Neuronal stem cell (in vitro differentiated cells): ENCODE results near the gene FBXW9.

Experiments used
- DNase-seq: peaks from one replicate; pipeline ENCODE4 v3.0.0-alpha.2; 2013; ENCODE audit warnings: low spot score
- H2AFZ ChIP-seq: one replicate; pipeline ENCODE4 v1.6.1; 2013; ENCODE audit warnings: mild to moderate bottlenecking, low read length, inconsistent platforms
- H2AK5ac ChIP-seq: 2 replicates; pipeline ENCODE4 v1.6.1; 2013; ENCODE audit warnings: low read depth, mild to moderate bottlenecking, inconsistent platforms, low read length, moderate library complexity, mixed read lengths
- H2BK120ac ChIP-seq: 2 replicates; pipeline ENCODE4 v1.6.1; 2013; ENCODE audit warnings: low read depth, mild to moderate bottlenecking, inconsistent platforms, low read length, moderate library complexity, mixed read lengths
- H2BK12ac ChIP-seq: one replicate; pipeline ENCODE4 v1.6.1; 2013; ENCODE audit warnings: low read length, inconsistent platforms
- H2BK15ac ChIP-seq: 2 replicates; pipeline ENCODE4 v1.6.1; 2013; ENCODE audit warnings: mild to moderate bottlenecking, low read length, inconsistent platforms, mixed read lengths
- H2BK5ac ChIP-seq: one replicate; pipeline ENCODE4 v1.6.1; 2013; ENCODE audit warnings: inconsistent platforms, mild to moderate bottlenecking, low read length, moderate library complexity
- H3K14ac ChIP-seq: one replicate; pipeline ENCODE4 v1.6.1; 2013; ENCODE audit warnings: low read length, inconsistent platforms
- H3K18ac ChIP-seq: 2 replicates; pipeline ENCODE4 v1.6.1; 2013; ENCODE audit warnings: low read length, inconsistent platforms
- H3K23ac ChIP-seq: 2 replicates; pipeline ENCODE4 v1.6.1; 2013; ENCODE audit warnings: low read depth, mild to moderate bottlenecking, mixed read lengths, low read length, inconsistent platforms; ENCODE audit not compliant: poor library complexity
- H3K27ac ChIP-seq: replicated peaks from 3 replicates; pipeline ENCODE4 v1.5.1; 2013; ENCODE audit warnings: low read length, inconsistent platforms
- H3K27me3 ChIP-seq, 3 experiments: 2 replicates each; pipeline ENCODE4 v1.6.1; 2013; ENCODE audit warnings: low read length in 3 of 3, mild to moderate bottlenecking in 2 of 3, inconsistent platforms in 1 of 3, low read depth in 1 of 3, mixed read lengths in 1 of 3, moderate library complexity in 1 of 3; ENCODE audit not compliant: control insufficient read depth in 3 of 3, insufficient read depth in 3 of 3
- H3K36me3 ChIP-seq, 2 donors: replicated peaks in 1 of 2; 2 replicates each; pipeline ENCODE4 v1.6.1; 2013; ENCODE audit warnings: low read length in 2 of 2; ENCODE audit not compliant: control insufficient read depth in 2 of 2, insufficient read depth in 2 of 2
- H3K4ac ChIP-seq: 2 replicates; pipeline ENCODE4 v1.6.1; 2013; ENCODE audit warnings: inconsistent platforms, mild to moderate bottlenecking, low read length, moderate library complexity
- H3K4me1 ChIP-seq, 2 donors: 1 replicate in 1 of 2; 2 replicates in 1 of 2; pipeline ENCODE4 v1.6.1; 2013; ENCODE audit warnings: low read length in 2 of 2, low read depth in 1 of 2; ENCODE audit not compliant: control insufficient read depth in 2 of 2, insufficient read depth in 1 of 2
- H3K4me2 ChIP-seq: one replicate; pipeline ENCODE4 v1.6.1; 2013; ENCODE audit warnings: mild to moderate bottlenecking, low read length, inconsistent platforms; ENCODE audit not compliant: insufficient read depth, poor library complexity, severe bottlenecking
- H3K4me3 ChIP-seq, 2 donors: 2 replicates each; pipeline ENCODE4 v1.5.1; 2013; ENCODE audit warnings: low read length in 2 of 2, mild to moderate bottlenecking in 2 of 2, inconsistent platforms in 1 of 2, moderate library complexity in 1 of 2
- H3K79me1 ChIP-seq: one replicate; pipeline ENCODE4 v1.6.1; 2013; ENCODE audit warnings: low read depth, mild to moderate bottlenecking, inconsistent platforms, low read length, moderate library complexity
- H3K9ac ChIP-seq: one replicate; pipeline ENCODE4 v1.6.1; 2013; ENCODE audit warnings: mild to moderate bottlenecking, low read depth, low read length, inconsistent platforms; ENCODE audit not compliant: poor library complexity
- H3K9me3 ChIP-seq, 2 donors: replicated peaks in 1 of 2; 2 replicates each; pipeline versions ENCODE3 to v1.6.1; 2013; ENCODE audit warnings: low read length in 2 of 2, mild to moderate bottlenecking in 2 of 2, inconsistent platforms in 1 of 2, low read depth in 1 of 2, mixed read lengths in 1 of 2, moderate library complexity in 1 of 2; ENCODE audit not compliant: control insufficient read depth in 2 of 2, insufficient read depth in 1 of 2
- H4K8ac ChIP-seq: one replicate; pipeline ENCODE4 v1.6.1; 2013; ENCODE audit warnings: low read depth, mild to moderate bottlenecking, inconsistent platforms, low read length, moderate library complexity
- H4K91ac ChIP-seq: one replicate; pipeline ENCODE4 v1.6.1; 2013; ENCODE audit warnings: low read length, low read depth, mild to moderate bottlenecking, inconsistent platforms; ENCODE audit not compliant: poor library complexity
- WGBS, 2 donors: extraction: QIAGEN DNeasy Blood & Tissue Kit; methylation state at CpG; one replicate each; pipeline ENCODE4 v1.1.7; 2013; ENCODE audit warnings: missing lambda C conversion rate in 2 of 2, mixed read lengths in 1 of 2; ENCODE audit not compliant: insufficient read length in 2 of 2, insufficient replicate concordance in 1 of 2; ENCODE audit errors: extremely low coverage in 2 of 2; 5-methylcytosine and 5-hydroxymethylcytosine counted together

FBXW9 gene

DNA sequence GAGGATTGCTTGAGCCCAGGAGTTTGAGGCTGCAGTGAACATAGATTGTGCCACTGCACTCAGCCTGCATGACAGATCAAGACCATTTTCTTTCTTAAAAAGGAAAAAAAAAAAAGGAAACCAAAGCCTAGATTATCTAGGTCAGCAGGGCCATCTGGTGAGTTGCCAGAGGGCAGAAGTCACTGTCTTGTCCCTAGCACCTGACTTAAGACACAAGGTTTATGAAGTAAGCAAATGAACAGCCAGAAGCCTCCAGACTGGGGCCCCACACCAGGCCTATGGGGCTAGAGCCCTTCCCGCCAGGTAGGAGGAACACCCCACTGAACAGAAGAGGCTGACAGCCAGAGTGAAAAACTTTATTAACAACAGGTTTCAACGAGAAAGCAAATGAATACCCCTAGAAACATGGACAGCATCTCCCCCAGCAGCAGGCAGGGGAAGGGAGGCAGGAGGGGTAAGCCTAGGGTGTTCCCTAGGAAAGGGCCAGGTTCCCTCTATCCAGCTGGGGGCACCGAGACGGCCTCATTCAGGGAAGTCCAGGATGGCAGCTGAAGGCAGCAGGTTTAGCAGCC, 28.6 kb downstream of the FBXW9 start:
- no peak overlapping the region for H3K4ac ChIP-seq
- peak overlapping the region; percentile 7 for H3K9ac ChIP-seq
- H2AK5ac ChIP-seq: peak overlapping the region; percentile 95
- no peak overlapping the region for H2BK5ac ChIP-seq
- no peak overlapping the region for H4K8ac ChIP-seq
- H3K36me3 ChIP-seq: peaks cover 29 to 55% of the 10 kb centered on the region in 2 donors
- no peak overlapping the region for H2BK120ac ChIP-seq
- H3K23ac ChIP-seq: peak overlapping the region; percentile 75
- H2AFZ ChIP-seq: no peak overlapping the region
- H3K18ac ChIP-seq: no peak overlapping the region
- H2BK12ac ChIP-seq: no peak overlapping the region
- H3K4me2 ChIP-seq: peak overlapping the region; percentile 29
- no peak overlapping the region for H2BK15ac ChIP-seq
- H3K27me3 ChIP-seq: no peaks in the 10 kb centered on the region
- no peak overlapping the region for H4K91ac ChIP-seq
- no peak overlapping the region for H3K14ac ChIP-seq
- peaks cover 26% of the 10 kb centered on the region for H3K79me1 ChIP-seq
- H3K27ac ChIP-seq: no peak overlapping the region
- no peak for DNase-seq
- WGBS, 2 donors: no CpG with 5 or more reads among the region's 4 CpGs
- H3K9me3 ChIP-seq: no peaks in the 10 kb centered on the region
- H3K4me1 ChIP-seq: peaks cover 17 to 25% of the 10 kb centered on the region in 2 donors
- H3K4me3 ChIP-seq: peak overlapping the region; percentile 78 to 92

- Histone ChIP-seq H2BK12ac (no peak within 1 kb of the TSS), H3K4me3 (peak within 1 kb of the TSS; percentile 67 to 90), H3K4ac (no peak within 1 kb of the TSS), H3K18ac (peak within 1 kb of the TSS; percentile 96), H2AFZ (peak within 1 kb of the TSS; percentile 92), H3K27me3 (no peaks in the 10 kb centered on the region), H4K91ac (no peak within 1 kb of the TSS), H2AK5ac (no peak within 1 kb of the TSS), H3K79me1 (peaks cover 24% of the 10 kb centered on the region), H2BK120ac (no peak within 1 kb of the TSS), H3K23ac (no peak within 1 kb of the TSS), H2BK15ac (no peak within 1 kb of the TSS), H3K9me3 (no peaks in the 10 kb centered on the region), H4K8ac (peak within 1 kb of the TSS; percentile 29), H3K27ac (no peak within 1 kb of the TSS), H3K4me2 (peak within 1 kb of the TSS; percentile 62), H3K4me1 (peaks cover 17 to 25% of the 10 kb centered on the region in 2 donors), H2BK5ac (peak within 1 kb of the TSS; percentile 16), H3K36me3 (peaks cover 23 to 53% of the 10 kb centered on the region in 2 donors), H3K14ac (no peak within 1 kb of the TSS), H3K9ac (peak within 1 kb of the TSS; percentile 90)
- no CpG with 5 or more reads among the region's 46 CpGs for WGBS, 2 donors
- DNase-seq: peak; percentile 80
Measured at GRCh38 chr19:12666265-12667048, 30.0 kb downstream of the FBXW9 start, which contains the start of the genes MAN2B1 and WDR83. TSS of gene MAN2B1 (minus strand) at chr19:12666742. CDS start at chr19:12666701, 41 bp downstream. TSS of gene WDR83 (plus strand) at chr19:12666807. CDS start at chr19:12669791, 2,984 bp downstream.

GRCh38 chr19:12665671-12666264, 30.7 kb downstream of the FBXW9 start:
- peak overlapping the region; percentile 5 for H3K18ac ChIP-seq
- peak overlapping the region; percentile 29 for H4K8ac ChIP-seq
- H3K9ac ChIP-seq: peak overlapping the region; percentile 90
- no CpG with 5 or more reads among the region's 12 CpGs for WGBS, 2 donors
- peak overlapping the region; percentile 16 for H2BK5ac ChIP-seq
- peak overlapping the region; percentile 55 for H3K4me2 ChIP-seq
- H2BK15ac ChIP-seq: no peak overlapping the region
- DNase-seq: no peak
- H3K4ac ChIP-seq: no peak overlapping the region
- no peak overlapping the region for H2AK5ac ChIP-seq
- peak overlapping the region; percentile 92 for H2AFZ ChIP-seq
- H3K4me1 ChIP-seq: peaks cover 17 to 25% of the 10 kb centered on the region in 2 donors
- H3K27ac ChIP-seq: no peak overlapping the region
- H3K36me3 ChIP-seq: peaks cover 28 to 58% of the 10 kb centered on the region in 2 donors
- H3K14ac ChIP-seq: no peak overlapping the region
- H3K4me3 ChIP-seq: peak overlapping the region; percentile 67 to 88
- no peak overlapping the region for H3K23ac ChIP-seq
- no peak overlapping the region for H2BK120ac ChIP-seq
- H4K91ac ChIP-seq: no peak overlapping the region
- H3K79me1 ChIP-seq: peaks cover 24% of the 10 kb centered on the region
- H3K9me3 ChIP-seq: no peaks in the 10 kb centered on the region
- no peaks in the 10 kb centered on the region for H3K27me3 ChIP-seq
- no peak overlapping the region for H2BK12ac ChIP-seq

DNA sequence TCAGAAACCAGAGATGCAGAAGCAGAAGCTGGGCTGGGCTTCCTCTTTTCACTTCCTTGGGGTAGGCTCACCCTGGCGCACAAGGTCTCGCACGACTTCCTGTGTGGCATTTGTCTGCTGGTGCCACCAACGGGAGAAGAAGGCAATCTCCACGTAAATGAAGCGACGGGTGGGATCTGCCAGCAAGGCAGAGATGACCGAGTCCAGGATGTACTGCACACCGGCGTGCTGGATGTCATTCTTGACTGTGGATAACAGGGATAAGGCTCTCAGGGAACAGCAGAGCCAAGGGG, 31.2 kb downstream of the FBXW9 start:
- Histone ChIP-seq H3K18ac (no peak overlapping the region), H2AFZ (no peak overlapping the region), H2BK15ac (no peak overlapping the region), H3K27me3 (no peaks in the 10 kb centered on the region), H3K9ac (no peak overlapping the region), H3K4me1 (peaks cover 14 to 20% of the 10 kb centered on the region in 2 donors), H3K4me3 (peak overlapping the region in 1 of 2 donors; percentile 67), H3K9me3 (no peaks in the 10 kb centered on the region), H3K36me3 (peaks cover 28 to 57% of the 10 kb centered on the region in 2 donors), H4K91ac (no peak overlapping the region), H3K79me1 (peaks cover 21% of the 10 kb centered on the region), H2BK120ac (no peak overlapping the region), H3K23ac (no peak overlapping the region), H2BK12ac (no peak overlapping the region), H2AK5ac (no peak overlapping the region), H3K4me2 (no peak overlapping the region), H4K8ac (no peak overlapping the region), H3K4ac (no peak overlapping the region), H3K27ac (no peak overlapping the region), H2BK5ac (no peak overlapping the region), H3K14ac (no peak overlapping the region)
- WGBS, 2 donors: no CpG with 5 or more reads among the region's 10 CpGs
- DNase-seq: no peak
